ENCODE measurements around the gene HSFX2.

DNA sequence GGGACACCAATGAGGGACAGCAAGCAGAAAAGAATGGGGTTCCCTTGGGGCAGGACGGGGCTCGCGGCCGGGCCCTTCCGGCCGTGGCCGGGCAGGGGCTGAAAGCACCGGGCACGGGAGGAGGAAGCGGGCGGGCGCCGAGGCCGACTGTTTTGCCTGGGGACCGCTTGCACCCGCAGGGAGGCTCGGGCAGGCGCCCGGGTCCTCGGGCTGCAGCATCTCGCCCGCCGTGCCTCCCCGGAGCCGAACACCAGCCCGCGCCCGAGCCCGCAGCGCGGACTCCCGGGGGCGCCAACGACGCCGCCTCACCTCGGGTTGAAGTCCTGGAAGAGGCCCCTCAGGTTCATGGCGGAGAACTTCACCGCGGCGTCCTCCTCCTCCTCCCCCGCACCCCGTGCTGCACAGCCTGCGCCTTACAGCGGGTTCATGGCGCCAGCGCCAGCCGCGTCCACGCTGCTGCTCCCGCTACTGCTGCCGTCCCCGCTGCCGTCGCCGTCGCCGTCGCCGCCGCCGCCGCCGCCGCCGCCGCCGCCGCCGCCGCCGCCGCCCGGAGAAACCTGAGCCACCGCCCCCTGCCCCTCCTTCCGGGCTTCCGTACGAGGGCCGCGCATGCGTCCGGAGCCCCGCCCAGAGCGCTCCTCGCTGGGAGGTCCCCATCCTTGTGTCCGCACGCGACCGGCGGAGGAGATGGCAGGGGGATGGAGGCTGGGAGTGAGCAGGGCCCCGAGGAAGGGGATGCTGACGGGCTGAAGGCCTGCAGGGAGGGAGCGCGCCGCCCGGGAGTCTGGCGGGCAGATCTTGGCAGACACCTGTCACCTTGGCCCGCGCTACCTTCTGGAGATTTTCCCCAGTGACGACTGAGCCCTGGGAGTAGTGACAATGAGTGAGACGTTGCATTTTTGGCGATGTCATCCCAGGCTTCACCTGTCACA lies 36.4 kb upstream of the HSFX2 start, which contains the start of gene TMEM185A:
- TF ChIP-seq, protein P1, sequence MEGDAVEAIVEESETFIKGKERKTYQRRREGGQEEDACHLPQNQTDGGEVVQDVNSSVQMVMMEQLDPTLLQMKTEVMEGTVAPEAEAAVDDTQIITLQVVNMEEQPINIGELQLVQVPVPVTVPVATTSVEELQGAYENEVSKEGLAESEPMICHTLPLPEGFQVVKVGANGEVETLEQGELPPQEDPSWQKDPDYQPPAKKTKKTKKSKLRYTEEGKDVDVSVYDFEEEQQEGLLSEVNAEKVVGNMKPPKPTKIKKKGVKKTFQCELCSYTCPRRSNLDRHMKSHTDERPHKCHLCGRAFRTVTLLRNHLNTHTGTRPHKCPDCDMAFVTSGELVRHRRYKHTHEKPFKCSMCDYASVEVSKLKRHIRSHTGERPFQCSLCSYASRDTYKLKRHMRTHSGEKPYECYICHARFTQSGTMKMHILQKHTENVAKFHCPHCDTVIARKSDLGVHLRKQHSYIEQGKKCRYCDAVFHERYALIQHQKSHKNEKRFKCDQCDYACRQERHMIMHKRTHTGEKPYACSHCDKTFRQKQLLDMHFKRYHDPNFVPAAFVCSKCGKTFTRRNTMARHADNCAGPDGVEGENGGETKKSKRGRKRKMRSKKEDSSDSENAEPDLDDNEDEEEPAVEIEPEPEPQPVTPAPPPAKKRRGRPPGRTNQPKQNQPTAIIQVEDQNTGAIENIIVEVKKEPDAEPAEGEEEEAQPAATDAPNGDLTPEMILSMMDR (IDR thresholded peaks at IDR 0.05) = no peak
- TF ChIP-seq POLR2A (IDR thresholded peaks at IDR 0.05) (no peak), POLR2AphosphoS5 (IDR thresholded peaks at IDR 0.05) (peak in 3 of 4 donors; percentile 11 to 42 (median 23))
